Loucy (cell line): Measurements from ENCODE around the gene ARL10.

Experiments used
- H2AFZ ChIP-seq: fragments of 200-600 bp; sonication (generic); 2 replicates; pipeline ENCODE4 v1.6.0; 2016; ENCODE audit warnings: antibody characterized with exemption, mild to moderate bottlenecking, low read length, moderate library complexity
- H3F3A ChIP-seq: fragments of 200-600 bp; 2 replicates; pipeline ENCODE4 v1.6.0; 2016; ENCODE audit warnings: antibody characterized with exemption, low read depth, mild to moderate bottlenecking
- H3K27me3 ChIP-seq: fragments of 200-600 bp; sonication (generic); 2 replicates; pipeline ENCODE4 v1.6.1; 2014; ENCODE audit warnings: low read length, mild to moderate bottlenecking; ENCODE audit not compliant: insufficient read depth, poor library complexity, severe bottlenecking
- H3K36me3 ChIP-seq: fragments of 200-600 bp; sonication (generic); 2 replicates; pipeline ENCODE4 v1.6.1; 2016; ENCODE audit warnings: low read length; ENCODE audit not compliant: insufficient read depth
- H3K4me1 ChIP-seq: fragments of 200-600 bp; sonication (generic); 2 replicates; pipeline ENCODE4 v1.5.1; 2014; ENCODE audit warnings: low read length, mild to moderate bottlenecking; ENCODE audit not compliant: insufficient read depth, poor library complexity, severe bottlenecking
- H3K4me2 ChIP-seq: fragments of 200-600 bp; sonication (generic); 2 replicates; pipeline ENCODE4 v1.6.0; 2014; ENCODE audit warnings: antibody characterized with exemption, low read length, low read depth, mild to moderate bottlenecking; ENCODE audit not compliant: poor library complexity, severe bottlenecking
- H3K4me3 ChIP-seq: fragments of 200-600 bp; sonication (generic); 2 replicates; pipeline ENCODE4 v1.5.1; 2014; ENCODE audit warnings: low read length, mild to moderate bottlenecking, mixed read lengths; ENCODE audit not compliant: poor library complexity, severe bottlenecking
- H3K79me2 ChIP-seq: fragments of 200-600 bp; sonication (generic); 2 replicates; pipeline ENCODE4 v1.6.1; 2014; ENCODE audit warnings: low read length; ENCODE audit not compliant: insufficient read depth
- H3K9ac ChIP-seq: fragments of 200-600 bp; sonication (generic); 2 replicates; pipeline ENCODE4 v1.6.0; 2014; ENCODE audit warnings: mild to moderate bottlenecking, low read depth, low read length, moderate library complexity; ENCODE audit not compliant: poor library complexity, severe bottlenecking
- H3K9me2 ChIP-seq: fragments of 200-600 bp; sonication (generic); replicated peaks from 2 replicates; pipeline ENCODE4 v1.6.1; 2016; ENCODE audit warnings: low read depth, low read length, mixed read lengths
- H3K9me3 ChIP-seq: fragments of 200-600 bp; sonication (generic); 2 replicates; pipeline ENCODE4 v1.6.1; 2014; ENCODE audit warnings: mild to moderate bottlenecking, antibody characterized with exemption, low read length, low read depth; ENCODE audit not compliant: insufficient read depth
- H4K20me1 ChIP-seq: fragments of 200-600 bp; sonication (generic); 2 replicates; pipeline ENCODE4 v1.6.0; 2014; ENCODE audit warnings: antibody characterized with exemption, low read length, mild to moderate bottlenecking; ENCODE audit not compliant: insufficient read depth, poor library complexity, severe bottlenecking
- EZH2phosphoT487 ChIP-seq: fragments of 200-600 bp; IDR thresholded peaks from 2 replicates; pipeline ENCODE4 v1.6.1; 2018; ENCODE audit warnings: antibody characterized with exemption, mild to moderate bottlenecking, moderate library complexity, borderline replicate concordance
- TF ChIP-seq, protein P1 (sequence below): fragments of 200-600 bp; sonication (generic); conservative IDR thresholded peaks from 2 replicates; pipeline ENCODE4 v1.5.1; 2014; ENCODE audit warnings: mild to moderate bottlenecking, antibody characterized with exemption, low read length

Gene ARL10

DNA sequence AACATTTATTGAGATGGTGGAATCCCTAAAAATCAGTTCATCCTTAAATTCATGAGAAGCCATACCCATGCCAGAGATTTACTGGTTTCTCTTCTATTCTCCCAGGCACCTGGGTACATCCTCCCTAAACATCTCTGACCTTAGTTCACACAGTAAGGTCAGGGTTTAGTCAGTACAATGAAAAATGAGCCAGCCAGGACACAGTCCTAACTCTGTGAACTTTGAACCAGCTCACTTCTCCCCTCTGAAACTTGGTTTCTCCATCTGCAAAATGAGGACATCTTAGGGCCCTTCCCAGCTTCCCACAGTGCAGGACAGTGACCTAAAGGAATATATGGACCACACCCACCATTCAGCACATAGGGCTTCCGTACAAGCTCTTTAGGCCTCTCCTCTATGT is 21.2 kb downstream of the ARL10 start:
- H3F3A ChIP-seq, result no peaks in the 10 kb centered on the region
- H3K79me2 ChIP-seq, result peaks cover 37% of the 10 kb centered on the region
- H3K4me3 ChIP-seq, result peak overlapping the region; percentile 96
- TF ChIP-seq, protein P1, sequence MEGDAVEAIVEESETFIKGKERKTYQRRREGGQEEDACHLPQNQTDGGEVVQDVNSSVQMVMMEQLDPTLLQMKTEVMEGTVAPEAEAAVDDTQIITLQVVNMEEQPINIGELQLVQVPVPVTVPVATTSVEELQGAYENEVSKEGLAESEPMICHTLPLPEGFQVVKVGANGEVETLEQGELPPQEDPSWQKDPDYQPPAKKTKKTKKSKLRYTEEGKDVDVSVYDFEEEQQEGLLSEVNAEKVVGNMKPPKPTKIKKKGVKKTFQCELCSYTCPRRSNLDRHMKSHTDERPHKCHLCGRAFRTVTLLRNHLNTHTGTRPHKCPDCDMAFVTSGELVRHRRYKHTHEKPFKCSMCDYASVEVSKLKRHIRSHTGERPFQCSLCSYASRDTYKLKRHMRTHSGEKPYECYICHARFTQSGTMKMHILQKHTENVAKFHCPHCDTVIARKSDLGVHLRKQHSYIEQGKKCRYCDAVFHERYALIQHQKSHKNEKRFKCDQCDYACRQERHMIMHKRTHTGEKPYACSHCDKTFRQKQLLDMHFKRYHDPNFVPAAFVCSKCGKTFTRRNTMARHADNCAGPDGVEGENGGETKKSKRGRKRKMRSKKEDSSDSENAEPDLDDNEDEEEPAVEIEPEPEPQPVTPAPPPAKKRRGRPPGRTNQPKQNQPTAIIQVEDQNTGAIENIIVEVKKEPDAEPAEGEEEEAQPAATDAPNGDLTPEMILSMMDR, result no peak
- TF ChIP-seq EZH2phosphoT487, result no peak
- H3K4me1 ChIP-seq, result peaks cover 6% of the 10 kb centered on the region
- no peak overlapping the region for H2AFZ ChIP-seq
- H3K9me3 ChIP-seq, result no peaks in the 10 kb centered on the region
- peak overlapping the region; percentile 87 for H3K9ac ChIP-seq
- no peaks in the 10 kb centered on the region for H3K9me2 ChIP-seq
- no peaks in the 10 kb centered on the region for H3K27me3 ChIP-seq
- peak overlapping the region; percentile 88 for H3K4me2 ChIP-seq
- H4K20me1 ChIP-seq, result no peaks in the 10 kb centered on the region
- peaks cover 4% of the 10 kb centered on the region; the same call in 1 of the 2 replicates for H3K36me3 ChIP-seq

DNA sequence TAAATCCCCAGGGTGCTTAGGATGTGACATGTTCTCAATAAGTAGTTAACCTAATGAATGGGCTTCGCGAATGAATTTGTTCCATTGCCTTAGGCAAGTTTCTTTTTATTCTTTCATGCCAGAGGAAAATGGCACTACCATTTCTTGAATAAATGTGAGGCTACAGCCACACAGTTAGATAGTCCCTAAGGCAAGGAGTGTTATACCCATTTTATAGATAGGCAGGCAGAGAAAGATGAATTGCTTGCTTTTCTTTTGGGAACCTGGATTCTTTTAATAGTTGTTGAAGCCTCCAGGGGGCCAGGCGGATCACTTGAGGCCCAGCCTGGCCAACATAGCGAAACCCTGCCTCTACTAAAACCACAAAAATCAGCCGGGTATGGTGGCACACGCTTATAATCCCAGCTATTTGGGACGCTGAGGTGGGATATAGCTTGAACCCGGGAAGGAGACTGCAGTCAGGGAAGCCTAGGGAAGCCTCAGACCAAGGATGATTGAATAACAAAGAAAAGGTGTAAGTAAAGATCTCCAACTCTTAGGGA is 22.2 kb downstream of the ARL10 start:
- no peak for TF ChIP-seq EZH2phosphoT487
- TF ChIP-seq, protein P1, result no peak
- Histone ChIP-seq H3F3A (no peaks in the 10 kb centered on the region), H3K4me1 (peaks cover 6% of the 10 kb centered on the region), H3K27me3 (no peaks in the 10 kb centered on the region), H3K4me2 (peak overlapping the region; percentile 88), H3K9me3 (no peaks in the 10 kb centered on the region), H2AFZ (no peak overlapping the region), H4K20me1 (no peaks in the 10 kb centered on the region), H3K79me2 (peaks cover 37% of the 10 kb centered on the region), H3K4me3 (peak overlapping the region; percentile 96), H3K36me3 (peaks cover 4% of the 10 kb centered on the region; the same call in 1 of the 2 replicates), H3K9me2 (no peaks in the 10 kb centered on the region), H3K9ac (peak overlapping the region; percentile 87)

DNA sequence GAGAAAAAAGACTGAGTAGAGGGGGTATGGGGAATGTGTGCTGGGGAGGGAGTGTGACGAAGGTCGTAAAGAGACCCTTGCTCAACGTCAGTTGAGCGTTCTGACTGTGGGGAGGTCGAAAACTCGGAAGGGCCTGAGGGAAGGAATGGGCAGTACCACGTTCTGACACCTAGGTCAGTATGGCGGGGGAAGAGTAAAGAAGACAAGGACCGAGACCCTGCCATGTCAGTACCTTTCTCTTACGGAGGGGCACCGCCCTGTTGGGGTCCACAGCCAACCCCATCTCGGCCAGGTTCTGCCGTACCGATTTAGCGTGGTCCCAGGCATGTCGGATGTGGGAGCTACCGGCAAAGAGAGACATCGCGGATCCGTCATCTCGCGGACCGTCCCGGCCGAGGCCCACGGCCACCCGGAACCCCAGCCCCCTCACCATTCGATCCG is 22.7 kb downstream of the ARL10 start:
- no peaks in the 10 kb centered on the region for H4K20me1 ChIP-seq
- no peak for TF ChIP-seq EZH2phosphoT487
- TF ChIP-seq, protein P1, result no peak
- no peaks in the 10 kb centered on the region for H3F3A ChIP-seq
- H3K79me2 ChIP-seq, result peaks cover 37% of the 10 kb centered on the region
- H3K9me2 ChIP-seq, result no peaks in the 10 kb centered on the region
- peak overlapping the region; percentile 87 for H3K9ac ChIP-seq
- H3K9me3 ChIP-seq, result no peaks in the 10 kb centered on the region
- peaks cover 6% of the 10 kb centered on the region for H3K4me1 ChIP-seq
- peaks cover 4% of the 10 kb centered on the region; the same call in 1 of the 2 replicates for H3K36me3 ChIP-seq
- peak overlapping the region; percentile 96 for H3K4me3 ChIP-seq
- H3K4me2 ChIP-seq, result peak overlapping the region; percentile 88
- no peaks in the 10 kb centered on the region for H3K27me3 ChIP-seq
- H2AFZ ChIP-seq, result peak overlapping the region; percentile 40
